ENCODE measurements around the gene GNB1.

DNA sequence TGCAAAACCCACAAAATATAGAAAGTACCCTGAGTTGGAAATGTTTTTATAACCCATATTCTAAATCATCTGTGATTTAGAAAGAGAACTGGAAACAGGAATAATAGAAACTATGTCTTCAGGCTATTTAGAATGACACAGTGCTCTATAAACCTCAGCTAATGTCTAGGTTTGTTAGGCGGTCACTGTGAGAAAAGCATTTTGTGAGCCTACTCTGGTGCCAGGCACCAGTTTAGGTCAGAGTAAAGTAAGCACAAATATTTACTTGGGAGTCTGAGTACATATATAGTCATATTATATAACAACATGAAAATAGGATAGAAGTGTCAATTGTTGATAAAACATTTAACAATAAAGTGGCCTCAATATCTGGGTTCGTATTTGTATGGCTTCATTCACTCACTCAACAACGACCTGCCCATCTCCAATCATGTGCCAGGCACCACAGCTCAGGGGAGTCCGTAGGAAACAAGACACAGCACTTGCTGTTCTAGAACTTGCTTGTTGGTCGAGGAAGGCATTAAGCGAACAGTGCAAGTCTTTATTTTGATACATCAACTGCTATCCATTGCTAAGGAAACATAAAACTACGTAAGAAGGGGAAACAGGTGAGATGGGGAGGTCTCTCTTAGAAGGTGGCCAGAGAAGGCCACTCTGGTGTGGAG, 37.2 kb downstream of the GNB1 start:
- TF ChIP-seq, protein P1, sequence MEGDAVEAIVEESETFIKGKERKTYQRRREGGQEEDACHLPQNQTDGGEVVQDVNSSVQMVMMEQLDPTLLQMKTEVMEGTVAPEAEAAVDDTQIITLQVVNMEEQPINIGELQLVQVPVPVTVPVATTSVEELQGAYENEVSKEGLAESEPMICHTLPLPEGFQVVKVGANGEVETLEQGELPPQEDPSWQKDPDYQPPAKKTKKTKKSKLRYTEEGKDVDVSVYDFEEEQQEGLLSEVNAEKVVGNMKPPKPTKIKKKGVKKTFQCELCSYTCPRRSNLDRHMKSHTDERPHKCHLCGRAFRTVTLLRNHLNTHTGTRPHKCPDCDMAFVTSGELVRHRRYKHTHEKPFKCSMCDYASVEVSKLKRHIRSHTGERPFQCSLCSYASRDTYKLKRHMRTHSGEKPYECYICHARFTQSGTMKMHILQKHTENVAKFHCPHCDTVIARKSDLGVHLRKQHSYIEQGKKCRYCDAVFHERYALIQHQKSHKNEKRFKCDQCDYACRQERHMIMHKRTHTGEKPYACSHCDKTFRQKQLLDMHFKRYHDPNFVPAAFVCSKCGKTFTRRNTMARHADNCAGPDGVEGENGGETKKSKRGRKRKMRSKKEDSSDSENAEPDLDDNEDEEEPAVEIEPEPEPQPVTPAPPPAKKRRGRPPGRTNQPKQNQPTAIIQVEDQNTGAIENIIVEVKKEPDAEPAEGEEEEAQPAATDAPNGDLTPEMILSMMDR (IDR thresholded peaks at IDR 0.05; ENCODE audit: low read length) = no peak
- no peak for TF ChIP-seq EZH2 (IDR thresholded peaks at IDR 0.05; ENCODE audit: borderline replicate concordance, low read length)
